Cardiac septum (tissue), 1 donor: ENCODE data around the gene HSD17B8. TPM values are rescaled to one million over a fixed set of nuclear protein-coding genes. Genes with fewer than 3 reads are reported as not detected.
A peak's percentile ranks its signal among the peaks of the same experiment; 100 is the strongest.

Experiments
- DNase-seq: peaks from one replicate; pipeline ENCODE4 v3.0.0-alpha.2; 2020; ENCODE audit warnings: low spot score
- intact Hi-C: fragments of 100-400 bp; cut with DNase I; formaldehyde crosslinking; loops from one replicate; pipeline ENCODE4 v1.14.0; 2022
- long read RNA-seq: library from polyadenylated mRNA; unstranded; transcript quantifications from one replicate; pipeline ENCODE4 v2.0.0, GENCODE V29; 2021
- total RNA-seq: library from RNA; stranded (reverse); fragmentation: NEBNext Ultra II Directional; extraction: Animal tissue kit (Norgen Biotek cat#: 25700); gene quantifications from one replicate; pipeline ENCODE4 v1.2.1, GENCODE V29; 2021
- donor health status: DM: no; HTN: no; CAD: no.

HSD17B8 gene
- 9.9 TPM for total RNA-seq
- long read RNA-seq, transcript HSD17B8-203 (9 exons, 990 nt): major isoform, 5 of 8 reads
- long read RNA-seq, partial matches to known transcripts: 2 of 8 reads
- long read RNA-seq, other reads (novel, unspliced or antisense): 1 of 8 reads

DNA sequence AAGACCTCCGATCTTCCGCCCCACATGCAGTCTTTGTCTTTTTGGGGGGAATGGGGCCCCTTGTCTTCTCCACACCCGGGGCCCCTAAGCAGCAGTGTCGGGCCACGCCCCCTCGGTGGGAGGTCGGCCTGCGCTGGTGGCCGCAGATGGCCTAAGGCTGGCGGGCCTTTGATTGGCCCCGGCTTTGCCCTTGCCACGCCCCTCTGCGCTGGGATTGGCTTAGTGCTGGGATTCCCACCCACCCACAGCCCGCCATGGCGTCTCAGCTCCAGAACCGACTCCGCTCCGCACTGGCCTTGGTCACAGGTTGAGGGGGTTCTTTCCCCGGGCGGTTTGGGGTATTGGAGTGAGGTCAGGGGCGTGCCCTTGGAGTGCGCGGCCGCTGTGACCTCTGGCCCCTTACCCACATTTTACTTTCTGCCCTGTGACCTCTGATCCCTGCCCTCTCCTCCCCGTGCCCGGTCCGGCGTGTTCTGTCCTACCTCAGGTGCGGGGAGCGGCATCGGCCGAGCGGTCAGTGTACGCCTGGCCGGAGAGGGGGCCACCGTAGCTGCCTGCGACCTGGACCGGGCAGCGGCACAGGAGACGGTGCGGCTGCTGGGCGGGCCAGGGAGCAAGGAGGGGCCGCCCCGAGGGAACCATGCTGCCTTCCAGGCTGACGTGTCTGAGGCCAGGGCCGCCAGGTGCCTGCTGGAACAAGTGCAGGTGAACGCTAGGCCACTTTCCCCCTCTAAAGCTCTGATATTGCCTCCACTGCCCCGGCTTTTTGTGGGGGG, at the start of gene HSD17B8:
TSS of gene HSD17B8 (plus strand) at position 241 of the 776 bp plus-strand sequence. CDS start at position 255, 14 bp downstream.
- intact Hi-C loops: loop anchor here (5.0 kb wide), 1 partner anchor 43 kb away; no protein-coding TSS in a partner anchor
- DNase-seq: peak; percentile 97

- no peak for DNase-seq
Measured at GRCh38 chr6:33156561-33156960, 47.9 kb upstream of the HSD17B8 start.

GRCh38 chr6:33156964-33157363, 47.5 kb upstream of the HSD17B8 start:
- intact Hi-C loops: no loop called here

More at GRCh38 chr6:33156561-33156960, 47.9 kb upstream of the HSD17B8 start:
- intact Hi-C loops: no loop called here

DNA sequence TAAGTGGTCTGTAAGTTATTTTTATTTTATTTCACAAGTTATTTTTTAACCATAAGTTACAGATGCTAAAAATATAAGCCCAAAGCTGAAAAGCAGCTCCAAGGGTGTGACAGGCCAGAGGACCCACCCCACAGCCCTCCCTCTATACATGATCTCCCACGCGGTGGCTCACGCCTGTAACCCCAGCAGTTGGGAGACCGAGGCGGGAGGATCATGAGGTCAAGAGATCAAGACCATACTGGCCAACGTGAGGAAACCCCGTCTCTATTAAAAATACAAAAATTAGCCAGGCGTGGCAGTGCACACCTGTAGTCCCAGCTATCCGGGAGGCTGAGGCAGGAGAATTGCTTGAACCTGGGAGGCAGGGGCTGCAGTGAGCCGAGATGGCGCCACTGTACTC, 44.4 kb upstream of the HSD17B8 start:
- intact Hi-C loops: no loop called here

More at GRCh38 chr6:33156964-33157363, 47.5 kb upstream of the HSD17B8 start:
- no peak for DNase-seq

GRCh38 chr6:33160728-33161344, 43.6 kb upstream of the HSD17B8 start:
- intact Hi-C loops: loop anchor here (1.0 kb wide), 1 partner anchor 88 kb away; no protein-coding TSS in a partner anchor
- no peak for DNase-seq

More for the DNA sequence above, 44.4 kb upstream of the HSD17B8 start:
- DNase-seq: no peak

GRCh38 chr6:33161354-33162331, 42.8 kb upstream of the HSD17B8 start:
- peak; percentile 93 for DNase-seq
- intact Hi-C loops: loop anchor here (1.0 to 2.0 kb wide), 2 partner anchors 35 to 88 kb away; no protein-coding TSS in a partner anchor

DNA sequence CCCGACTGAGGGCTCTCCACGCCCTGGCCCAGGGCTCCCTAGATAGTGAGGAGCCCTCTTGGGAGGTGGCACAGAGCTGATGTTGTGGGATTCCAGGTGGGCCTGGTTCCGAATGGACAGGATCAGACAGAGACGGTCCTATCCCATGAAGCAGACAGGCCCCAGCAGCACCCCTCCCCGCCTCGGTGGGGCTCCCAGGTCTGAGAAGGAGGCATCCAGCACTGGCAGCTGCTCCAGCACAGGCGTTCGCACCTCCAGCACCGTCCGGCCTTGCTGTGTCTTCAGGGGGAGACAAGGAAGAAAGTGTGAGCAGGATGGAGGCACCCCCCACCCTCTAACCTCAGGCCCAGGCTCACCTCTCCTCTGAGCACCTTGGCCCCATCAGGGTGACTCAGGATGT, 40.9 kb upstream of the HSD17B8 start:
- intact Hi-C loops: loop anchor here (2.0 kb wide), 1 partner anchor 33 kb away; no protein-coding TSS in a partner anchor
- DNase-seq: no peak

DNA sequence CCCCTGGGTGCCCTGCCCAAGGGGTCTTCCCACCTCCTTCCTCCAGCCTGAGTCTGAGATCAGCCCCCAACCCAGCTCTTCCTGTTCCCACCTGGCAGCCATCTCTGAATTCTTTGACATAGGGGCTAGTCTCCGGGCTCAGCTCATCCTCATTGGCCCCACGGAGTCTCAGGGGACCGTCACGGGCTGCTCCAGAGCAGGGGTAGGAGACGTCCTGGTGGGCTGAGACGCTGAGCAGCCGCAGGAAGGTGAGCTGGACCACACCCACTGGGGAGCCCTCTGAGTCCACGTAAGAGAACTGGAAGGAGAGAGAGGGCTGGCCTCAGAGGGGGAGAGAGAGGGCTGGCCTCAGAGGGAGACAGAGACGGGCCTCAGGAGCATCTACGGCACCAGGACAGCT, 40.3 kb upstream of the HSD17B8 start:
- intact Hi-C loops: no loop called here
- no peak for DNase-seq

GRCh38 chr6:33164665-33165373, 39.6 kb upstream of the HSD17B8 start:
- DNase-seq: no peak
- intact Hi-C loops: no loop called here

DNA sequence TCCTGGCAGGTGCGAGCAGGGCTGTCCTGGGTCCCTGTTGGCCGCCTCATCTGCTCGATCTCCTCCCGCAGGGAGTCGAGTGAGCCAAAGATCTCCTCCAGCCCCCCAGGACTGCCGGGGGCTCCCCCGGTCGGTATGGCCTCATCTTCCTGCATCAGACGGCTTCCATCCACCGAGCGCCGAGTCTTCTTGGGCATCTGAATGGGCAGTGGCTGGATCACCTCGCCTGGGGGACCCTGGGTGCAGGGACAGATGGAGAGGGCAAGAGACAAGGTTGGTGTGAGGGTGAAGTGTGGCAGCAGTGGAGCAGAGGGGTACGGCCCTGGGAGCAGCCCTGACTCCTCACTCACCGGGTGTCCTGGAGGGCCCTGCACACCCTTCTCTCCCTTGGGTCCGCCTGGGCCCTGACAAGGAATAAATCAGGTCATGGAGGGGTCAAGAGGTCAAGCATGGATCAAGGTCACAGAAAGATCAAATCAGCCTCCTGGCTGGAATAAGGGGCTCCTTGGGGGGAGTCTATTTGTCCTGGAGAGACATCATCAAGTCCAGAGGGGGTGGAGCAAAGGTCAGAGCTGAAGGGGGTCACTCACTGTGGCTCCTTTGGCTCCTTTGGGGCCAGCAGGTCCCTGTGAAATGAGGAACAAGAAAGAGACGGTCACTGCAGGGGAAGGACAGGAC, 38.7 kb upstream of the HSD17B8 start:
- intact Hi-C loops: no loop called here
- no peak for DNase-seq

- intact Hi-C loops: no loop called here
- no peak for DNase-seq
Measured at GRCh38 chr6:33166363-33166762, 38.1 kb upstream of the HSD17B8 start.

- DNase-seq: no peak
- intact Hi-C loops: no loop called here
Measured at GRCh38 chr6:33166811-33167210, 37.6 kb upstream of the HSD17B8 start.

GRCh38 chr6:33167374-33168283, 36.8 kb upstream of the HSD17B8 start:
- intact Hi-C loops: no loop called here
- DNase-seq: no peak

GRCh38 chr6:33168284-33168601, 36.2 kb upstream of the HSD17B8 start:
- intact Hi-C loops: no loop called here
- DNase-seq: no peak

DNA sequence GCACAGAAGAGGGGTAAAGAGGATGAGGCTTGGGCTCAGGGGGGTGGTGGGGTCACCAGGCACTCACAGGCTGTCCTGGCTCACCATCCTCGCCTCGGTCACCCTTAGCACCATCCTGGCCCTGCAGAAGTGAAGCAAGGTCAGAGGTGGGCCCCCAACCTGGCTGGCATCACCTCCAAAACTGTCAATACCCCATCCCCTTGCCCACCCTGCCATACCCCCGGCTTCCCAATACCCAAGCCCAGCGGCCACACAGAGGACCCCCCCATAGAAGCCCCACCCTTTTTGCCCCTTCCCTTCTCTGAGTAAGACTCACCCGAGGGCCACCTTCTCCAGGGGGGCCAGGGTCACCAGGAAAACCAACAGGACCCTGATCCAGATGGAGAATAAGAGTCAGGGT, 35.8 kb upstream of the HSD17B8 start:
- intact Hi-C loops: no loop called here
- DNase-seq: no peak

- DNase-seq: no peak
- intact Hi-C loops: no loop called here
Measured at GRCh38 chr6:33169291-33170175, 34.9 kb upstream of the HSD17B8 start.
